Activated CD4-positive, alpha-beta memory T cell treated with anti-CD3 and anti-CD28 coated beads for 36 hours (primary cell): Measurements from ENCODE around the gene TMEM181. TPM values are rescaled to one million over a fixed set of nuclear protein-coding genes. Genes with fewer than 3 reads are reported as not detected.

Experiments used
- CTCF ChIA-PET: fragments of 350-600 bp; sonication (Branson Sonifier 250); formaldehyde crosslinking; loops from one replicate; lab custom pipeline; 2021; ENCODE audit warnings: antibody characterized with exemption, inconsistent platforms; lab: Charles Lee
- POLR2A ChIA-PET: fragments of 350-600 bp; sonication (Branson Sonifier 250); formaldehyde crosslinking; loops from one replicate; lab custom pipeline; 2021; ENCODE audit warnings: antibody characterized with exemption; lab: Charles Lee
- DNase-seq: peaks from one replicate; pipeline ENCODE4 v3.0.0-alpha.2; 2020
- H3K27ac Mint-ChIP-seq: one replicate; pipeline ENCODE4 v1.8.0; 2021; ENCODE audit warnings: mixed read lengths
- H3K27me3 Mint-ChIP-seq: one replicate; pipeline ENCODE4 v1.8.0; 2021; ENCODE audit warnings: mixed read lengths
- H3K36me3 Mint-ChIP-seq: one replicate; pipeline ENCODE4 v1.8.0; 2021; ENCODE audit warnings: mixed read lengths
- H3K4me1 Mint-ChIP-seq: one replicate; pipeline ENCODE4 v1.8.0; 2021; ENCODE audit warnings: low read depth, mixed read lengths
- H3K4me3 Mint-ChIP-seq: one replicate; pipeline ENCODE4 v1.8.0; 2021; ENCODE audit warnings: mild to moderate bottlenecking, mixed read lengths
- H3K9me3 Mint-ChIP-seq: one replicate; pipeline ENCODE4 v1.8.0; 2021; ENCODE audit warnings: mixed read lengths
- intact Hi-C: fragments of 100-400 bp; cut with micrococcal nuclease; formaldehyde crosslinking; loops from one replicate; pipeline ENCODE4 v1.15.1; 2023
- total RNA-seq, 2 experiments: library from RNA; stranded (reverse); gene quantifications; one replicate each; pipeline ENCODE4 v1.2.3, GENCODE V29; 2021

The TMEM181 gene
- 10 to 100 TPM; 11.3 to 11.6 TPM for total RNA-seq

- DNase-seq: peak; percentile 92
- H3K4me1 Mint-ChIP-seq: peaks cover 43% of the 10 kb centered on the region
These were observed at the start of gene TMEM181 for GRCh38 chr6:158559895-158560835. Gene TMEM181 (plus strand): TSS chr6:158560091. CDS start chr6:158560225, 134 bp downstream.

GRCh38 chr6:158512809-158513208 lies 47.1 kb upstream of the TMEM181 start:
- Mint-ChIP-seq H3K9me3 (no peaks in the 10 kb centered on the region), H3K36me3 (no peaks in the 10 kb centered on the region), H3K4me3 (no peak overlapping the region), H3K4me1 (peaks cover 17% of the 10 kb centered on the region), H3K27ac (no peak overlapping the region), H3K27me3 (peaks cover 5% of the 10 kb centered on the region)
- CTCF ChIA-PET: interaction anchor here (1.3 kb wide), 1 partner anchor 292 kb away, joined by 3 read pairs; no protein-coding TSS in a partner anchor
- intact Hi-C loops: no loop called here
- POLR2A ChIA-PET: no interaction called here
- no peak for DNase-seq

More at GRCh38 chr6:158559895-158560835, at the start of gene TMEM181:
- ChIA-PET POLR2A (interaction anchor here (0.6 to 1.4 kb wide), 4 partner anchors 9 to 84 kb away, joined by 3 to 5 read pairs (median 4); partner anchors contain the start of gene DYNLT1), CTCF (interaction anchor here (0.9 to 1.5 kb wide), 2 partner anchors 45 to 287 kb away, joined by 3 to 4 read pairs; no protein-coding TSS in a partner anchor)
- Mint-ChIP-seq H3K9me3 (no peaks in the 10 kb centered on the region), H3K27ac (peak within 1 kb of the TSS; percentile 91), H3K27me3 (no peaks in the 10 kb centered on the region), H3K36me3 (peaks cover 2% of the 10 kb centered on the region), H3K4me3 (peak within 1 kb of the TSS; percentile 96)
- intact Hi-C loops: loop anchor here (2.0 kb wide), 2 partner anchors 17 to 93 kb away; no protein-coding TSS in a partner anchor

- no peaks in the 10 kb centered on the region for H3K36me3 Mint-ChIP-seq
- intact Hi-C loops: no loop called here
- POLR2A ChIA-PET: no interaction called here
- no peaks in the 10 kb centered on the region for H3K9me3 Mint-ChIP-seq
- H3K27ac Mint-ChIP-seq: no peak overlapping the region
- CTCF ChIA-PET: interaction anchor here (1.3 kb wide), 1 partner anchor 293 kb away, joined by 5 read pairs; no protein-coding TSS in a partner anchor
- peaks cover 25% of the 10 kb centered on the region for H3K4me1 Mint-ChIP-seq
- no peak for DNase-seq
- no peak overlapping the region for H3K4me3 Mint-ChIP-seq
- peaks cover 5% of the 10 kb centered on the region for H3K27me3 Mint-ChIP-seq
These were observed 45.7 kb upstream of the TMEM181 start for GRCh38 chr6:158514176-158514575.

GRCh38 chr6:158514991-158515390 lies 44.9 kb upstream of the TMEM181 start:
- H3K36me3 Mint-ChIP-seq: no peaks in the 10 kb centered on the region
- ChIA-PET CTCF (interaction anchor here (0.8 to 1.3 kb wide), 2 partner anchors 294 to 301 kb away, joined by 3 to 5 read pairs; no protein-coding TSS in a partner anchor), POLR2A (no interaction called here)
- peaks cover 25% of the 10 kb centered on the region for H3K4me1 Mint-ChIP-seq
- no peak overlapping the region for H3K4me3 Mint-ChIP-seq
- intact Hi-C loops: loop anchor here (5.0 kb wide), 1 partner anchor 62 kb away; no protein-coding TSS in a partner anchor
- no peak for DNase-seq
- H3K27ac Mint-ChIP-seq: no peak overlapping the region
- H3K9me3 Mint-ChIP-seq: no peaks in the 10 kb centered on the region
- peaks cover 5% of the 10 kb centered on the region for H3K27me3 Mint-ChIP-seq

- intact Hi-C loops: loop anchor here (5.0 kb wide), 1 partner anchor 61 kb away; no protein-coding TSS in a partner anchor
- ChIA-PET CTCF (interaction anchor here (1.0 kb wide), 1 partner anchor 295 kb away, joined by 4 read pairs; no protein-coding TSS in a partner anchor), POLR2A (interaction anchor here (0.6 kb wide), 1 partner anchor 101 kb away, joined by 3 read pairs; no protein-coding TSS in a partner anchor)
- no peak overlapping the region for H3K4me3 Mint-ChIP-seq
- no peak overlapping the region for H3K27ac Mint-ChIP-seq
- H3K4me1 Mint-ChIP-seq: peaks cover 25% of the 10 kb centered on the region
- no peak for DNase-seq
- H3K27me3 Mint-ChIP-seq: peaks cover 5% of the 10 kb centered on the region
- no peaks in the 10 kb centered on the region for H3K36me3 Mint-ChIP-seq
- H3K9me3 Mint-ChIP-seq: no peaks in the 10 kb centered on the region
These were observed 43.8 kb upstream of the TMEM181 start for GRCh38 chr6:158516098-158516497.

- CTCF ChIA-PET: interaction anchor here (1.0 kb wide), 1 partner anchor 296 kb away, joined by 4 read pairs; no protein-coding TSS in a partner anchor
These were observed 42.9 kb upstream of the TMEM181 start for GRCh38 chr6:158517038-158517437.

GRCh38 chr6:158517581-158517980 lies 42.3 kb upstream of the TMEM181 start:
- Mint-ChIP-seq H3K4me3 (no peak overlapping the region), H3K9me3 (no peaks in the 10 kb centered on the region), H3K4me1 (peaks cover 25% of the 10 kb centered on the region), H3K36me3 (no peaks in the 10 kb centered on the region), H3K27ac (no peak overlapping the region), H3K27me3 (peaks cover 6% of the 10 kb centered on the region)
- DNase-seq: peak; percentile 23
- intact Hi-C loops: loop anchor here (5.0 kb wide), 1 partner anchor 60 kb away; no protein-coding TSS in a partner anchor
- POLR2A ChIA-PET: no interaction called here
- CTCF ChIA-PET: no interaction called here

More at GRCh38 chr6:158517038-158517437, 42.9 kb upstream of the TMEM181 start:
- Mint-ChIP-seq H3K27ac (no peak overlapping the region), H3K4me3 (no peak overlapping the region), H3K36me3 (no peaks in the 10 kb centered on the region), H3K27me3 (peaks cover 5% of the 10 kb centered on the region), H3K4me1 (peaks cover 25% of the 10 kb centered on the region), H3K9me3 (no peaks in the 10 kb centered on the region)
- POLR2A ChIA-PET: no interaction called here
- intact Hi-C loops: loop anchor here (5.0 kb wide), 1 partner anchor 60 kb away; no protein-coding TSS in a partner anchor
- no peak for DNase-seq

- Mint-ChIP-seq H3K36me3 (no peaks in the 10 kb centered on the region), H3K4me1 (peaks cover 25% of the 10 kb centered on the region), H3K27me3 (peaks cover 6% of the 10 kb centered on the region), H3K9me3 (no peaks in the 10 kb centered on the region), H3K27ac (peak overlapping the region; percentile 83), H3K4me3 (peak overlapping the region; percentile 85)
- POLR2A ChIA-PET: interaction anchor here (1.1 kb wide), 1 partner anchor 41 kb away, joined by 4 read pairs; the partner anchor contains the start of gene TMEM181
- intact Hi-C loops: loop anchor here (1.0 to 5.0 kb wide), 2 partner anchors 59 to 297 kb away; no protein-coding TSS in a partner anchor
- DNase-seq: peak; percentile 75
- CTCF ChIA-PET: interaction anchor here (0.6 to 3.0 kb wide), 21 partner anchors 8 to 343 kb away, joined by 3 to 25 read pairs (median 3); no protein-coding TSS in a partner anchor
These were observed 41.4 kb upstream of the TMEM181 start for GRCh38 chr6:158518191-158519127.

- Mint-ChIP-seq H3K27ac (no peak overlapping the region), H3K36me3 (no peaks in the 10 kb centered on the region), H3K4me3 (no peak overlapping the region), H3K9me3 (no peaks in the 10 kb centered on the region), H3K4me1 (peaks cover 20% of the 10 kb centered on the region), H3K27me3 (peaks cover 6% of the 10 kb centered on the region)
- POLR2A ChIA-PET: interaction anchor here (1.1 kb wide), 1 partner anchor 40 kb away, joined by 4 read pairs; the partner anchor contains the start of gene TMEM181
- CTCF ChIA-PET: interaction anchor here (0.6 to 3.0 kb wide), 19 partner anchors 9 to 304 kb away, joined by 3 to 25 read pairs (median 4); no protein-coding TSS in a partner anchor
- DNase-seq: no peak
- intact Hi-C loops: loop anchor here (5.0 kb wide), 1 partner anchor 58 kb away; no protein-coding TSS in a partner anchor
These were observed 40.6 kb upstream of the TMEM181 start for GRCh38 chr6:158519300-158519699.

- peaks cover 8% of the 10 kb centered on the region for H3K27me3 Mint-ChIP-seq
- no peaks in the 10 kb centered on the region for H3K36me3 Mint-ChIP-seq
- ChIA-PET POLR2A (no interaction called here), CTCF (interaction anchor here (1.1 to 3.0 kb wide), 7 partner anchors 12 to 304 kb away, joined by 3 to 25 read pairs (median 4); no protein-coding TSS in a partner anchor)
- no peak for DNase-seq
- no peaks in the 10 kb centered on the region for H3K9me3 Mint-ChIP-seq
- H3K4me3 Mint-ChIP-seq: no peak overlapping the region
- peaks cover 15% of the 10 kb centered on the region for H3K4me1 Mint-ChIP-seq
- H3K27ac Mint-ChIP-seq: no peak overlapping the region
- intact Hi-C loops: loop anchor here (5.0 kb wide), 1 partner anchor 58 kb away; no protein-coding TSS in a partner anchor
These were observed 40.1 kb upstream of the TMEM181 start for GRCh38 chr6:158519761-158520160.
